H9 (cell line): ENCODE data around the gene GRB10. TPM values are rescaled to one million over a fixed set of nuclear protein-coding genes. Genes with fewer than 3 reads are reported as not detected.

Experiments used
- DNase-seq: peaks from one replicate; pipeline ENCODE4 v3.0.0-alpha.2; 2017
- H2AFZ ChIP-seq: one replicate; pipeline ENCODE4 v1.6.1; 2013; ENCODE audit warnings: mild to moderate bottlenecking, low read length, control low read depth, moderate library complexity
- H2AK5ac ChIP-seq: 2 replicates; pipeline ENCODE4 v1.6.1; 2013; ENCODE audit warnings: low read length, control low read depth, mixed read lengths; ENCODE audit not compliant: insufficient read length
- H2BK120ac ChIP-seq: one replicate; pipeline ENCODE4 v1.6.1; 2013; ENCODE audit warnings: low read depth, mild to moderate bottlenecking, low read length, control low read depth, inconsistent platforms; ENCODE audit not compliant: poor library complexity, severe bottlenecking
- H2BK12ac ChIP-seq: 2 replicates; pipeline ENCODE4 v1.6.1; 2013; ENCODE audit warnings: low read length, control low read depth, mixed read lengths, low read depth; ENCODE audit not compliant: insufficient read length
- H2BK15ac ChIP-seq: 2 replicates; pipeline ENCODE4 v1.6.1; 2013; ENCODE audit warnings: low read depth, low read length, control low read depth
- H2BK20ac ChIP-seq: one replicate; pipeline ENCODE4 v1.6.1; 2013; ENCODE audit warnings: low read depth, mild to moderate bottlenecking, low read length, control low read depth, inconsistent platforms; ENCODE audit not compliant: poor library complexity, severe bottlenecking
- H2BK5ac ChIP-seq: 2 replicates; pipeline ENCODE4 v1.6.1; 2013; ENCODE audit warnings: low read length, control low read depth, mixed read lengths; ENCODE audit not compliant: insufficient read length
- H3K14ac ChIP-seq: 2 replicates; pipeline ENCODE4 v1.6.1; 2013; ENCODE audit warnings: low read length, control low read depth; ENCODE audit not compliant: insufficient read depth
- H3K18ac ChIP-seq: 2 replicates; pipeline ENCODE4 v1.6.1; 2013; ENCODE audit warnings: low read depth, mild to moderate bottlenecking, mixed read lengths, low read length, control low read depth; ENCODE audit not compliant: insufficient read length
- H3K23ac ChIP-seq: 2 replicates; pipeline ENCODE4 v1.6.1; 2013; ENCODE audit warnings: low read length, control low read depth, mixed read lengths, low read depth; ENCODE audit not compliant: insufficient read length
- H3K23me2 ChIP-seq: 2 replicates; pipeline ENCODE4 v1.6.1; 2013; ENCODE audit warnings: low read depth, mild to moderate bottlenecking, mixed read lengths, low read length, control low read depth; ENCODE audit not compliant: insufficient read length, poor library complexity, severe bottlenecking
- H3K27ac ChIP-seq: 2 replicates; pipeline ENCODE4 v1.5.1; 2013; ENCODE audit warnings: low read length, control low read depth, mixed read lengths, low read depth; ENCODE audit not compliant: insufficient read length
- H3K27me3 ChIP-seq: 2 replicates; pipeline ENCODE4 v1.6.1; 2013; ENCODE audit warnings: low read length, control low read depth, inconsistent platforms; ENCODE audit not compliant: insufficient read depth
- H3K4ac ChIP-seq: 2 replicates; pipeline ENCODE4 v1.6.1; 2013; ENCODE audit warnings: low read depth, mild to moderate bottlenecking, control low read depth, inconsistent platforms, low read length, moderate library complexity
- H3K4me1 ChIP-seq: 2 replicates; pipeline ENCODE4 v1.6.1; 2013; ENCODE audit warnings: low read length, control low read depth, inconsistent platforms; ENCODE audit not compliant: insufficient read depth
- H3K4me2 ChIP-seq: 2 replicates; pipeline ENCODE4 v1.6.1; 2013; ENCODE audit warnings: low read length, control low read depth, mixed read lengths; ENCODE audit not compliant: insufficient read length, insufficient read depth
- H3K56ac ChIP-seq: 2 replicates; pipeline ENCODE4 v1.6.1; 2013; ENCODE audit warnings: low read depth, mild to moderate bottlenecking, mixed read lengths, low read length, control low read depth; ENCODE audit not compliant: insufficient read length
- H3K79me1 ChIP-seq: 2 replicates; pipeline ENCODE4 v1.6.1; 2013; ENCODE audit warnings: low read depth, mild to moderate bottlenecking, moderate library complexity, low read length, control low read depth, inconsistent platforms; ENCODE audit not compliant: insufficient read depth, poor library complexity, severe bottlenecking
- H3K79me2 ChIP-seq: 2 replicates; pipeline ENCODE4 v1.6.1; 2013; ENCODE audit warnings: low read length, control low read depth, inconsistent platforms; ENCODE audit not compliant: insufficient read depth
- H3K9ac ChIP-seq: 2 replicates; pipeline ENCODE4 v1.6.1; 2013; ENCODE audit warnings: low read length, control low read depth, mixed read lengths; ENCODE audit not compliant: insufficient read length; ENCODE audit errors: extremely low read depth
- H3K9me3 ChIP-seq: one replicate; pipeline ENCODE4 v1.6.1; 2013; ENCODE audit warnings: low read depth, low read length, inconsistent platforms; ENCODE audit not compliant: control insufficient read depth
- H3T11ph ChIP-seq: one replicate; pipeline ENCODE4 v1.6.1; 2013; ENCODE audit warnings: mild to moderate bottlenecking, low read length, control low read depth, inconsistent platforms
- H4K20me1 ChIP-seq: one replicate; pipeline ENCODE4 v1.6.1; 2013; ENCODE audit not compliant: control insufficient read depth, insufficient read length, insufficient read depth
- H4K5ac ChIP-seq: 2 replicates; pipeline ENCODE4 v1.6.1; 2013; ENCODE audit warnings: low read depth, mild to moderate bottlenecking, mixed read lengths, low read length, control low read depth; ENCODE audit not compliant: insufficient read length
- H4K8ac ChIP-seq: replicated peaks from 2 replicates; pipeline ENCODE4 v1.6.1; 2013; ENCODE audit warnings: low read length, control low read depth, mixed read lengths, low read depth; ENCODE audit not compliant: insufficient read length
- H4K91ac ChIP-seq: 2 replicates; pipeline ENCODE4 v1.6.1; 2013; ENCODE audit warnings: low read depth, mild to moderate bottlenecking, moderate library complexity, mixed read lengths, low read length, control low read depth; ENCODE audit not compliant: insufficient read length
- H3K27ac Mint-ChIP-seq, 3 experiments: 2 replicates in 2 of 3; 3 replicates in 1 of 3; pipeline ENCODE4 v1.8.0; 2020 to 2021; ENCODE audit warnings: mixed read lengths in 3 of 3, mild to moderate bottlenecking in 1 of 3, moderate library complexity in 1 of 3
- H3K27me3 Mint-ChIP-seq: 2 replicates; pipeline ENCODE4 v1.8.0; 2021; ENCODE audit warnings: low read depth, mild to moderate bottlenecking, moderate library complexity, mixed read lengths
- H3K36me3 Mint-ChIP-seq, 3 experiments: 2 replicates in 2 of 3; 3 replicates in 1 of 3; pipeline ENCODE4 v1.8.0; 2020 to 2021; ENCODE audit warnings: low read depth in 3 of 3, mixed read lengths in 3 of 3; ENCODE audit not compliant: insufficient read depth in 1 of 3
- H3K4me1 Mint-ChIP-seq, 2 experiments: 2 replicates each; pipeline ENCODE4 v1.8.0; 2020; ENCODE audit warnings: mixed read lengths in 2 of 2
- H3K4me3 Mint-ChIP-seq, 2 experiments: 2 replicates in 1 of 2; 3 replicates in 1 of 2; pipeline ENCODE4 v1.8.0; 2020 to 2021; ENCODE audit warnings: mild to moderate bottlenecking in 2 of 2, mixed read lengths in 2 of 2, moderate library complexity in 1 of 2
- H3K9me3 Mint-ChIP-seq, 2 experiments: 2 replicates in 1 of 2; 3 replicates in 1 of 2; pipeline ENCODE4 v1.8.0; 2020; ENCODE audit warnings: mild to moderate bottlenecking in 2 of 2, mixed read lengths in 2 of 2, moderate library complexity in 1 of 2
- CTCF ChIP-seq: fragments of 200-600 bp; sonication (generic); conservative IDR thresholded peaks from 3 replicates; pipeline ENCODE4 v1.8.0; 2021; ENCODE audit warnings: antibody characterized with exemption, mild to moderate bottlenecking
- WGBS: extraction: QIAGEN DNeasy Blood & Tissue Kit; methylation state at CpG from one replicate; pipeline ENCODE4 v1.1.7; 2013; ENCODE audit warnings: missing lambda C conversion rate, low lambda C conversion rate, mixed read lengths; ENCODE audit not compliant: insufficient read length; ENCODE audit errors: extremely low coverage; 5-methylcytosine and 5-hydroxymethylcytosine counted together
- total RNA-seq: library from RNA; stranded (reverse); gene quantifications from 2 replicates; pipeline ENCODE4 v1.2.1, GENCODE V29; 2021

GRB10 gene
- total RNA-seq, 1 experiment from 2014 or later, result 108 TPM

- H3K23ac ChIP-seq, result no peak overlapping the region
- H4K5ac ChIP-seq, result no peak overlapping the region
- no peak overlapping the region for H2BK120ac ChIP-seq
- no peak for DNase-seq
- no peak overlapping the region for H3K18ac ChIP-seq
- no CpG with 5 or more reads among the region's 7 CpGs for WGBS
- H2BK12ac ChIP-seq, result no peak overlapping the region
- no peaks in the 10 kb centered on the region for H3K27me3 ChIP-seq
- H2BK20ac ChIP-seq, result no peak overlapping the region
- no peak overlapping the region for H2AFZ ChIP-seq
- no peak overlapping the region for H3K4me2 ChIP-seq
- H3K14ac ChIP-seq, result no peak overlapping the region
- peaks cover 8% of the 10 kb centered on the region for H3K79me1 ChIP-seq
- peaks cover 3% of the 10 kb centered on the region for H4K20me1 ChIP-seq
- Mint-ChIP-seq H3K27ac (peak overlapping the region; percentile 29 to 49 (median 43); a peak in 3 of 7 replicates), H3K36me3 (peaks cover 4 to 5% (median 4%) of the 10 kb centered on the region in 3 experiments; a peak in 5 of 7 replicates), H3K4me1 (peaks cover 47 to 57% of the 10 kb centered on the region in 2 experiments), H3K4me3 (no peak overlapping the region), H3K9me3 (no peaks in the 10 kb centered on the region), H3K27me3 (no peaks in the 10 kb centered on the region)
- H3K27ac ChIP-seq, result no peak overlapping the region
- no peak overlapping the region for H2AK5ac ChIP-seq
- no peaks in the 10 kb centered on the region for H3K9me3 ChIP-seq
- no peak overlapping the region for H4K91ac ChIP-seq
- H3K79me2 ChIP-seq, result peaks cover 19% of the 10 kb centered on the region; the same call in 1 of the 2 replicates
- no peak overlapping the region for H2BK15ac ChIP-seq
- TF ChIP-seq CTCF, result no peak
- H3K56ac ChIP-seq, result no peak overlapping the region
- H3K9ac ChIP-seq, result no peak overlapping the region
- no peak overlapping the region for H2BK5ac ChIP-seq
- H3K4ac ChIP-seq, result no peak overlapping the region
- no peaks in the 10 kb centered on the region for H3K23me2 ChIP-seq
- H3K4me1 ChIP-seq, result no peaks in the 10 kb centered on the region; the same call in 1 of the 2 replicates
- no peak overlapping the region for H3T11ph ChIP-seq
- no peak overlapping the region for H4K8ac ChIP-seq
Observed at GRCh38 chr7:50709151-50709550, 73.5 kb downstream of the GRB10 start.
